Suprapubic skin (tissue), 4 donors: ENCODE data around the gene ZNF726.

Experiments used
- CTCF ChIP-seq, 2 donors: fragments of 200-600 bp in 1 of 2; fragments of 450-650 bp in 1 of 2; sonication (generic) in 1 of 2; IDR thresholded peaks; one replicate each; pipeline ENCODE4 v1.5.1; 2016 to 2019; ENCODE audit warnings: antibody characterized with exemption in 2 of 2, mild to moderate bottlenecking in 1 of 2, moderate library complexity in 1 of 2
- EP300 ChIP-seq: sonication (generic); formaldehyde crosslinking; IDR thresholded peaks from one replicate; pipeline ENCODE4 v1.6.1; 2017; ENCODE audit warnings: antibody characterized with exemption
- POLR2A ChIP-seq, 2 donors: fragments of 450-650 bp; IDR thresholded peaks; one replicate each; pipeline ENCODE4 v1.6.1; 2017; ENCODE audit warnings: antibody characterized with exemption in 2 of 2, mild to moderate bottlenecking in 2 of 2, moderate library complexity in 2 of 2
- POLR2AphosphoS5 ChIP-seq, 3 donors: sonication (generic); formaldehyde crosslinking; IDR thresholded peaks; one replicate each; pipeline ENCODE4 v1.6.1; 2017; ENCODE audit warnings: antibody characterized with exemption in 3 of 3

GRCh38 chr19:23981863-23982262, 67.2 kb downstream of the ZNF726 start:
- no peak for TF ChIP-seq CTCF (IDR thresholded peaks at IDR 0.05)
- TF ChIP-seq POLR2A (IDR thresholded peaks at IDR 0.05): no peak
- TF ChIP-seq EP300: no peak
- no peak for TF ChIP-seq POLR2AphosphoS5 (IDR thresholded peaks at IDR 0.05)
